A549 (cell line): ENCODE data around the gene CARD11. TPM values are rescaled to one million over a fixed set of nuclear protein-coding genes. Genes with fewer than 3 reads are reported as not detected.

Experiments
- ATAC-seq, 2 experiments: fragments of 200-7000 bp in 1 of 2; fragments of >200 bp in 1 of 2; cut with Nextera tagmentation in 1 of 2; cut with Tn5 transposase in 1 of 2; 3 replicates each; pipeline versions ENCODE4 v1.8.0 to v1.9.1; 2018 to 2020; ENCODE audit warnings: mild to moderate bottlenecking in 1 of 2, moderate library complexity in 1 of 2
- CTCF ChIA-PET: fragments of 300-600 bp; sonication (Branson Sonifier 250); formaldehyde crosslinking; extraction: SDS; loops from one replicate; lab custom pipeline; 2021; ENCODE audit warnings: antibody characterized with exemption, inconsistent platforms; lab: Yijun Ruan, JAX
- POLR2A ChIA-PET: fragments of 350-600 bp; formaldehyde crosslinking; extraction: SDS; loops from one replicate; lab custom pipeline; 2021; ENCODE audit warnings: antibody characterized with exemption, inconsistent platforms; lab: Yijun Ruan, JAX
- DNase-seq, 2 experiments: peaks; one replicate each; pipeline versions ENCODE4 v3.0.0 to v3.0.0-alpha.2; 2011 to 2016; ENCODE audit warnings: low read depth in 1 of 2, low spot score in 1 of 2
- FAIRE-seq: peaks from 2 replicates; lab custom pipeline; 2011; peaks lifted over from hg19 to GRCh38; lab: Jason Lieb, UNC
- H3K27ac ChIP-seq, 2 experiments: fragments of >200 bp; sonication (Bioruptor Twin); formaldehyde crosslinking; 3 replicates each; pipeline ENCODE4 v1.5.1; 2016 to 2017
- H3K4me1 ChIP-seq: fragments of >200 bp; sonication (Bioruptor Twin); formaldehyde crosslinking; 3 replicates; pipeline ENCODE4 v1.6.1; 2016
- H3K4me2 ChIP-seq: fragments of >200 bp; sonication (Bioruptor Twin); formaldehyde crosslinking; 3 replicates; pipeline ENCODE4 v1.6.1; 2016
- H3K4me3 ChIP-seq: fragments of >200 bp; sonication (Bioruptor Twin); formaldehyde crosslinking; 3 replicates; pipeline ENCODE4 v1.5.1; 2016
- H3K9me3 ChIP-seq: fragments of >200 bp; sonication (Bioruptor Twin); formaldehyde crosslinking; 3 replicates; pipeline ENCODE4 v1.6.1; 2016
- ATOH8 ChIP-seq: fragments of 250-450 bp; sonication (Bioruptor Pico); IDR thresholded peaks from 2 replicates; pipeline ENCODE4 v1.5.0; 2020; ENCODE audit warnings: low read depth, mild to moderate bottlenecking, moderate library complexity
- BCL3 ChIP-seq: fragments of >200 bp; sonication (Bioruptor Twin); formaldehyde crosslinking; IDR thresholded peaks from 3 replicates; pipeline ENCODE4 v1.6.1; 2016
- BHLHE40 ChIP-seq: IDR thresholded peaks from 2 replicates; pipeline ENCODE4 v1.6.1; 2012; ENCODE audit warnings: low read depth, low read length, inconsistent platforms
- CBX2 ChIP-seq: fragments of 200-600 bp; sonication (generic); IDR thresholded peaks from 2 replicates; pipeline ENCODE4 v1.6.1; 2016; ENCODE audit warnings: low read depth, mild to moderate bottlenecking, borderline replicate concordance
- CEBPB ChIP-seq, 2 experiments: fragments of >200 bp in 1 of 2; sonication (Bioruptor Twin) in 1 of 2; formaldehyde crosslinking in 1 of 2; IDR thresholded peaks; 2 replicates each; pipeline ENCODE4 v1.6.1; 2012 to 2016
- EHMT2 ChIP-seq: fragments of 200-600 bp; sonication (generic); IDR thresholded peaks from 2 replicates; pipeline ENCODE4 v1.6.1; 2016; ENCODE audit warnings: antibody characterized with exemption, low read depth, mild to moderate bottlenecking, moderate library complexity
- ESRRA ChIP-seq: fragments of 150-350 bp; IDR thresholded peaks from 2 replicates; pipeline ENCODE4 v1.6.1; 2014; ENCODE audit warnings: mild to moderate bottlenecking, low read length, borderline replicate concordance
- FOSB ChIP-seq: fragments of 250-450 bp; sonication (Bioruptor Pico); IDR thresholded peaks from 2 replicates; pipeline ENCODE4 v1.5.0; 2020; ENCODE audit warnings: mild to moderate bottlenecking, moderate library complexity
- FOSL2 ChIP-seq, 2 experiments: fragments of 450-650 bp in 1 of 2; fragments of >200 bp in 1 of 2; sonication (Bioruptor Twin) in 1 of 2; formaldehyde crosslinking; IDR thresholded peaks; 2 replicates each; pipeline versions ENCODE4 v1.5.0 to v1.6.1; 2016 to 2020; ENCODE audit warnings: mild to moderate bottlenecking in 1 of 2, moderate library complexity in 1 of 2
- FOXS1 ChIP-seq: fragments of 250-450 bp; sonication (Bioruptor Pico); IDR thresholded peaks from 2 replicates; pipeline ENCODE4 v1.5.0; 2020; ENCODE audit warnings: mild to moderate bottlenecking, moderate library complexity
- HDAC2 ChIP-seq: fragments of 200-600 bp; sonication (generic); IDR thresholded peaks from 2 replicates; pipeline ENCODE4 v1.6.1; 2016
- HOXB5 ChIP-seq: fragments of 250-450 bp; sonication (Bioruptor Pico); IDR thresholded peaks from 2 replicates; pipeline ENCODE4 v1.5.0; 2020; ENCODE audit warnings: mild to moderate bottlenecking, moderate library complexity
- JUN ChIP-seq, 2 experiments: fragments of >200 bp; sonication (Bioruptor Twin); formaldehyde crosslinking; IDR thresholded peaks; 2 replicates in 1 of 2; 3 replicates in 1 of 2; pipeline ENCODE4 v1.6.1; 2016 to 2017
- JUNB ChIP-seq: fragments of >200 bp; sonication (Bioruptor Twin); formaldehyde crosslinking; IDR thresholded peaks from 2 replicates; pipeline ENCODE4 v1.6.1; 2016
- KDM5A ChIP-seq: fragments of 200-600 bp; sonication (generic); IDR thresholded peaks from 2 replicates; pipeline ENCODE4 v1.6.1; 2016; ENCODE audit warnings: antibody characterized with exemption, mild to moderate bottlenecking
- MAFK ChIP-seq: fragments of 450-650 bp; IDR thresholded peaks from 2 replicates; pipeline ENCODE4 v1.6.1; 2014; ENCODE audit not compliant: partially characterized antibody
- MYC ChIP-seq: IDR thresholded peaks from 2 replicates; pipeline ENCODE4 v1.6.1; 2012; ENCODE audit warnings: mild to moderate bottlenecking, inconsistent platforms, low read length, improper control_type of control experiment, borderline replicate concordance
- NPAS2 ChIP-seq: fragments of 250-450 bp; sonication (Bioruptor Pico); IDR thresholded peaks from 2 replicates; pipeline ENCODE4 v1.8.0; 2022; ENCODE audit warnings: mild to moderate bottlenecking, moderate library complexity, borderline replicate concordance
- NR3C1 ChIP-seq: fragments of >200 bp; sonication (Bioruptor Twin); formaldehyde crosslinking; IDR thresholded peaks from 3 replicates; pipeline ENCODE4 v1.6.1; 2017
- RARB ChIP-seq: fragments of 250-450 bp; sonication (Bioruptor Pico); IDR thresholded peaks from 2 replicates; pipeline ENCODE4 v1.8.0; 2021; ENCODE audit warnings: mild to moderate bottlenecking, moderate library complexity
- REST ChIP-seq: fragments of 200-600 bp; sonication (generic); IDR thresholded peaks from 2 replicates; pipeline ENCODE4 v1.6.1; 2016; ENCODE audit warnings: antibody characterized with exemption, mild to moderate bottlenecking, moderate library complexity
- SREBF2 ChIP-seq: fragments of 450-650 bp; IDR thresholded peaks from 2 replicates; pipeline ENCODE4 v1.6.1; 2014; ENCODE audit warnings: mild to moderate bottlenecking, moderate library complexity
- TFCP2L1 ChIP-seq: fragments of 250-450 bp; sonication (Bioruptor Pico); IDR thresholded peaks from 2 replicates; pipeline ENCODE4 v1.5.0; 2021; ENCODE audit warnings: mild to moderate bottlenecking
- ZFP36 ChIP-seq: fragments of 450-650 bp; IDR thresholded peaks from 2 replicates; pipeline ENCODE4 v1.6.1; 2014; ENCODE audit warnings: borderline replicate concordance; ENCODE audit not compliant: partially characterized antibody
- ZSCAN20 ChIP-seq: fragments of 250-450 bp; sonication (Bioruptor Pico); IDR thresholded peaks from 2 replicates; pipeline ENCODE4 v1.8.0; 2022; ENCODE audit warnings: mild to moderate bottlenecking, moderate library complexity
- WGBS: methylation state at CpG from one replicate; pipeline ENCODE4 v1.1.6; 2017; ENCODE audit errors: missing lambda C conversion rate; 5-methylcytosine and 5-hydroxymethylcytosine counted together
- polyA plus RNA-seq, 4 experiments: library from polyadenylated mRNA; depleted of rRNA in 3 of 4; stranded (reverse); fragments of >200 nt; fragmentation: RNase III in 1 of 4; extraction: RNeasy Plus Mini Kit Qiagen cat#74134 plus additional on column Dnase treatment in 1 of 4; gene quantifications; 2 replicates in 3 of 4; 3 replicates in 1 of 4; pipeline ENCODE4 v1.2.3, GENCODE V29; 2011 to 2017

Gene CARD11
- polyA plus RNA-seq, 2 of the 4 experiments (the other 2 are of a cell fraction), result 0.48 to 1.1 TPM

- CTCF ChIA-PET, result interaction anchor here (1.2 to 1.6 kb wide), 2 partner anchors 11 to 13 kb away, joined by 4 to 6 read pairs; no protein-coding TSS in a partner anchor
- Histone ChIP-seq H3K4me1 (no peaks in the 10 kb centered on the region), H3K4me3 (no peak overlapping the region), H3K4me2 (no peak overlapping the region), H3K9me3 (peaks cover 13% of the 10 kb centered on the region), H3K27ac (no peak overlapping the region)
- DNase-seq, result no peak
- ATAC-seq, result no peak
- no peak for FAIRE-seq
- POLR2A ChIA-PET, result no interaction called here
- 10% methylated on average over 3 of the region's 3 CpGs for WGBS
- TF ChIP-seq NPAS2 (CRISPR knock-in tag) (no peak), RARB (CRISPR knock-in tag) (no peak), SREBF2 (no peak), HDAC2 (no peak), EHMT2 (no peak), JUN (IDR thresholded peaks at IDR 0.05) (no peak), MAFK (no peak), NR3C1 (no peak), TFCP2L1 (CRISPR knock-in tag) (no peak), ZFP36 (no peak), ATOH8 (CRISPR knock-in tag) (no peak), REST (no peak), FOSL2 (IDR thresholded peaks at IDR 0.05) (no peak), FOSL2 (CRISPR knock-in tag; IDR thresholded peaks at IDR 0.05) (no peak), CBX2 (no peak), JUNB (no peak), MYC (no peak), BHLHE40 (no peak), FOSB (CRISPR knock-in tag) (no peak), FOXS1 (CRISPR knock-in tag) (no peak)
Observed at GRCh38 chr7:3076163-3076562, 32.5 kb upstream of the CARD11 start.

- FAIRE-seq, result no peak
Observed at GRCh38 chr7:3075441-3075840, 31.8 kb upstream of the CARD11 start.

More at GRCh38 chr7:3075441-3075840, 31.8 kb upstream of the CARD11 start:
- ChIA-PET CTCF (interaction anchor here (1.2 to 1.7 kb wide), 3 partner anchors 10 to 14 kb away, joined by 4 to 6 read pairs (median 5); no protein-coding TSS in a partner anchor), POLR2A (no interaction called here)
- TF ChIP-seq ZSCAN20 (CRISPR knock-in tag), result no peak
- TF ChIP-seq HOXB5 (CRISPR knock-in tag), result no peak
- no peak for TF ChIP-seq BCL3
- no peak for TF ChIP-seq KDM5A
- TF ChIP-seq ZFP36, result no peak
- no peak for TF ChIP-seq ESRRA
- no peak for TF ChIP-seq EHMT2
- TF ChIP-seq CEBPB (IDR thresholded peaks at IDR 0.05), result no peak
- TF ChIP-seq CBX2, result no peak
- no peak for TF ChIP-seq RARB (CRISPR knock-in tag)
- H3K27ac ChIP-seq, result no peak overlapping the region
- no peak overlapping the region for H3K4me2 ChIP-seq
- ATAC-seq (no peak), DNase-seq (no peak)
- 6% methylated on average over 4 of the region's 4 CpGs for WGBS
- no peaks in the 10 kb centered on the region for H3K4me1 ChIP-seq
- H3K4me3 ChIP-seq, result no peak overlapping the region
- H3K9me3 ChIP-seq, result peaks cover 13% of the 10 kb centered on the region
